Measurements from ENCODE around the gene LDLRAD1.

LDLRAD1 gene

DNA sequence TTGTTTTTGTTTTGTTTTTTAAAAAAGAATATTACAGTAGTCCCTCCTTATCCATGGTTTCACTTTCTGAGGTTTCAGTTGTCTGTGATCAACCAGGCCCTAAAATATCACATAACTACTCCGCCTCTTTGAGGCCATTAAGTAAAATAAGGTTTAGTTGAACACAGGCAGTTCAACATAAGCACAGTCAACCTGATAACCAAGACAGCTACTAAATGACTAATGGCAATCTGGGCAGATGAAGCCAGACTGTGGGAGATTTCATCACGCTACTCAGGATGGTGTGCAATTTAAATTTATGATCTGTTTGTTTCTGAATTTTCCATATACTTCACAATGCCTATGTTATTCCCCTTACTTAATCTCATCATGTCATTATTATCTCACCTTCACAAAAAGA, 30.1 kb downstream of the LDLRAD1 start:
- Histone ChIP-seq H2BK120ac (ENCODE audit: low read depth, low read length) (no peak overlapping the region), H3K79me1 (replicated peaks; ENCODE audit: low read length, poor library complexity, severe bottlenecking) (no peaks in the 10 kb centered on the region), H3K27ac (ENCODE audit: low read length, poor library complexity, severe bottlenecking) (no peak overlapping the region), H3K4ac (ENCODE audit: low read depth in 1 of 2, low read length in 2 of 2) (no peak overlapping the region), H2BK5ac (ENCODE audit: low read depth, low read length, poor library complexity, severe bottlenecking) (no peak overlapping the region), H3K9ac (ENCODE audit: low read length) (no peak overlapping the region), H3K4me3 (ENCODE audit: insufficient read depth in 1 of 2, low read depth in 1 of 2, low read length in 2 of 2) (no peak overlapping the region), H3K18ac (ENCODE audit: low read depth in 1 of 2, low read length in 2 of 2) (no peak overlapping the region), H4K91ac (ENCODE audit: low read length) (no peak overlapping the region), H2BK15ac (ENCODE audit: low read depth, poor library complexity, severe bottlenecking) (no peak overlapping the region), H3K27me3 (ENCODE audit: control insufficient read depth in 1 of 2, insufficient read depth in 1 of 2, low read length in 2 of 2) (peaks cover 4 to 5% of the 10 kb centered on the region in 2 experiments), H3K36me3 (ENCODE audit: control insufficient read depth in 1 of 2, insufficient read depth in 2 of 2, low read depth in 1 of 2, low read length in 2 of 2) (no peaks in the 10 kb centered on the region), H3K4me2 (ENCODE audit: low read length, poor library complexity, severe bottlenecking) (no peak overlapping the region), H2BK12ac (ENCODE audit: low read length in 2 of 2) (no peak overlapping the region), H2AFZ (ENCODE audit: low read depth, low read length) (no peak overlapping the region), H3K4me1 (ENCODE audit: control insufficient read depth, insufficient read depth, low read depth, low read length) (peaks cover 3% of the 10 kb centered on the region), H4K8ac (ENCODE audit: low read length) (no peak overlapping the region), H3K9me3 (ENCODE audit: control insufficient read depth, low read length) (no peaks in the 10 kb centered on the region), H3K23ac (ENCODE audit: low read length in 2 of 2) (no peak overlapping the region), H3K14ac (ENCODE audit: low read length in 2 of 2) (no peak overlapping the region), H2AK5ac (ENCODE audit: low read length, severe bottlenecking) (no peak overlapping the region)
- 100% methylated on average over 1 of the region's 2 CpGs for WGBS
- DNase-seq, result peak; percentile 50

GRCh38 chr1:53986458-53986857, 31.5 kb downstream of the LDLRAD1 start:
- Histone ChIP-seq H3K79me1 (replicated peaks; ENCODE audit: low read length, poor library complexity, severe bottlenecking) (no peaks in the 10 kb centered on the region), H3K18ac (ENCODE audit: low read depth in 1 of 2, low read length in 2 of 2) (no peak overlapping the region), H3K36me3 (ENCODE audit: control insufficient read depth in 1 of 2, insufficient read depth in 2 of 2, low read depth in 1 of 2, low read length in 2 of 2) (no peaks in the 10 kb centered on the region), H3K4ac (ENCODE audit: low read depth in 1 of 2, low read length in 2 of 2) (no peak overlapping the region), H2AFZ (ENCODE audit: low read depth, low read length) (no peak overlapping the region), H3K9me3 (ENCODE audit: control insufficient read depth, low read length) (no peaks in the 10 kb centered on the region), H3K23ac (ENCODE audit: low read length in 2 of 2) (no peak overlapping the region), H4K91ac (ENCODE audit: low read length) (no peak overlapping the region), H3K27ac (ENCODE audit: low read length, poor library complexity, severe bottlenecking) (no peak overlapping the region), H2BK12ac (ENCODE audit: low read length in 2 of 2) (no peak overlapping the region), H3K14ac (ENCODE audit: low read length in 2 of 2) (no peak overlapping the region), H3K4me2 (ENCODE audit: low read length, poor library complexity, severe bottlenecking) (no peak overlapping the region), H2BK15ac (ENCODE audit: low read depth, poor library complexity, severe bottlenecking) (no peak overlapping the region), H3K4me1 (ENCODE audit: control insufficient read depth, insufficient read depth, low read depth, low read length) (peaks cover 8% of the 10 kb centered on the region), H3K4me3 (ENCODE audit: insufficient read depth in 1 of 2, low read depth in 1 of 2, low read length in 2 of 2) (no peak overlapping the region), H3K9ac (ENCODE audit: low read length) (no peak overlapping the region), H2BK5ac (ENCODE audit: low read depth, low read length, poor library complexity, severe bottlenecking) (no peak overlapping the region), H3K27me3 (ENCODE audit: control insufficient read depth in 1 of 2, insufficient read depth in 1 of 2, low read length in 2 of 2) (peaks cover 3 to 5% of the 10 kb centered on the region in 2 experiments), H2AK5ac (ENCODE audit: low read length, severe bottlenecking) (no peak overlapping the region), H2BK120ac (ENCODE audit: low read depth, low read length) (no peak overlapping the region), H4K8ac (ENCODE audit: low read length) (no peak overlapping the region)
- 83% methylated on average over 1 of the region's 3 CpGs for WGBS
- no peak for DNase-seq

GRCh38 chr1:53984726-53985125, 33.3 kb downstream of the LDLRAD1 start:
- Histone ChIP-seq H4K8ac (ENCODE audit: low read length) (no peak overlapping the region), H3K9me3 (ENCODE audit: control insufficient read depth, low read length) (no peaks in the 10 kb centered on the region), H3K14ac (ENCODE audit: low read length in 2 of 2) (no peak overlapping the region), H3K4me1 (ENCODE audit: control insufficient read depth, insufficient read depth, low read depth, low read length) (peaks cover 9% of the 10 kb centered on the region), H3K9ac (ENCODE audit: low read length) (no peak overlapping the region), H2BK5ac (ENCODE audit: low read depth, low read length, poor library complexity, severe bottlenecking) (no peak overlapping the region), H2BK15ac (ENCODE audit: low read depth, poor library complexity, severe bottlenecking) (no peak overlapping the region), H2AK5ac (ENCODE audit: low read length, severe bottlenecking) (no peak overlapping the region), H3K27me3 (ENCODE audit: control insufficient read depth in 1 of 2, insufficient read depth in 1 of 2, low read length in 2 of 2) (peaks cover 0 to 4% of the 10 kb centered on the region in 2 experiments), H2BK12ac (ENCODE audit: low read length in 2 of 2) (no peak overlapping the region), H3K27ac (ENCODE audit: low read length, poor library complexity, severe bottlenecking) (no peak overlapping the region), H2BK120ac (ENCODE audit: low read depth, low read length) (no peak overlapping the region), H3K23ac (ENCODE audit: low read length in 2 of 2) (no peak overlapping the region), H3K4me2 (ENCODE audit: low read length, poor library complexity, severe bottlenecking) (no peak overlapping the region), H2AFZ (ENCODE audit: low read depth, low read length) (no peak overlapping the region), H3K36me3 (ENCODE audit: control insufficient read depth in 1 of 2, insufficient read depth in 2 of 2, low read depth in 1 of 2, low read length in 2 of 2) (no peaks in the 10 kb centered on the region), H3K4ac (ENCODE audit: low read depth in 1 of 2, low read length in 2 of 2) (no peak overlapping the region), H3K18ac (ENCODE audit: low read depth in 1 of 2, low read length in 2 of 2) (no peak overlapping the region), H3K79me1 (replicated peaks; ENCODE audit: low read length, poor library complexity, severe bottlenecking) (no peaks in the 10 kb centered on the region), H4K91ac (ENCODE audit: low read length) (no peak overlapping the region), H3K4me3 (ENCODE audit: insufficient read depth in 1 of 2, low read depth in 1 of 2, low read length in 2 of 2) (no peak overlapping the region)
- DNase-seq, result no peak

- Histone ChIP-seq H2BK5ac (ENCODE audit: low read depth, low read length, poor library complexity, severe bottlenecking) (peak overlapping the region; percentile 19), H4K91ac (ENCODE audit: low read length) (no peak overlapping the region), H3K9ac (ENCODE audit: low read length) (peak overlapping the region; percentile 89), H3K4ac (ENCODE audit: low read depth in 1 of 2, low read length in 2 of 2) (peak overlapping the region in 1 of 2 experiments; percentile 47), H3K4me2 (ENCODE audit: low read length, poor library complexity, severe bottlenecking) (peak overlapping the region; percentile 19), H3K14ac (ENCODE audit: low read length in 2 of 2) (no peak overlapping the region), H3K79me1 (replicated peaks; ENCODE audit: low read length, poor library complexity, severe bottlenecking) (no peaks in the 10 kb centered on the region), H3K9me3 (ENCODE audit: control insufficient read depth, low read length) (no peaks in the 10 kb centered on the region), H2AK5ac (ENCODE audit: low read length, severe bottlenecking) (no peak overlapping the region), H4K8ac (ENCODE audit: low read length) (peak overlapping the region; percentile 74), H3K4me3 (ENCODE audit: insufficient read depth in 1 of 2, low read depth in 1 of 2, low read length in 2 of 2) (peak overlapping the region; percentile 22 to 79), H2BK120ac (ENCODE audit: low read depth, low read length) (no peak overlapping the region), H2AFZ (ENCODE audit: low read depth, low read length) (peak overlapping the region; percentile 84), H3K36me3 (ENCODE audit: control insufficient read depth in 1 of 2, insufficient read depth in 2 of 2, low read depth in 1 of 2, low read length in 2 of 2) (no peaks in the 10 kb centered on the region), H3K27me3 (ENCODE audit: control insufficient read depth in 1 of 2, insufficient read depth in 1 of 2, low read length in 2 of 2) (no peaks in the 10 kb centered on the region), H3K23ac (ENCODE audit: low read length in 2 of 2) (no peak overlapping the region), H2BK15ac (ENCODE audit: low read depth, poor library complexity, severe bottlenecking) (no peak overlapping the region), H3K18ac (ENCODE audit: low read depth in 1 of 2, low read length in 2 of 2) (peak overlapping the region in 1 of 2 experiments; percentile 78), H3K27ac (ENCODE audit: low read length, poor library complexity, severe bottlenecking) (peak overlapping the region; percentile 81), H3K4me1 (ENCODE audit: control insufficient read depth, insufficient read depth, low read depth, low read length) (peaks cover 12% of the 10 kb centered on the region), H2BK12ac (ENCODE audit: low read length in 2 of 2) (peak overlapping the region in 1 of 2 experiments; percentile 43)
- no peak for DNase-seq
- WGBS, result 0% methylated on average over 4 of the region's 4 CpGs
Observed at GRCh38 chr1:53982763-53983104, 35.3 kb downstream of the LDLRAD1 start.
